HCT116 (cell line): ENCODE results near the gene VAMP1. TPM values are rescaled to one million over a fixed set of nuclear protein-coding genes. Genes with fewer than 3 reads are reported as not detected.
"Not testable (repeated sequence)": the region's sequence is repeated elsewhere in the genome, so short reads cannot be mapped to it uniquely, and the experiment has no call there.

ENCODE experiments used
- ATAC-seq: fragments of 200-7000 bp; cut with Tn5 transposase; 2 replicates; pipeline ENCODE4 v1.9.1; 2020; ENCODE audit warnings: mild to moderate bottlenecking, moderate library complexity
- BruUV-seq: library from RNA; stranded (reverse); fragments of 400-500 nt; replicated peaks from 2 replicates; lab custom pipeline; 2021; lab: Mats Ljungman, UMichigan
- CTCF ChIA-PET: fragments of 300-600 bp; sonication (Branson Sonifier 250); formaldehyde crosslinking; loops from one replicate; lab custom pipeline; 2021; ENCODE audit warnings: antibody characterized with exemption; lab: Charles Lee
- POLR2A ChIA-PET: fragments of 300-600, 350-600 bp; sonication (Branson Sonifier 250); formaldehyde crosslinking; loops from one replicate; lab custom pipeline; 2021; ENCODE audit warnings: antibody characterized with exemption; lab: Charles Lee
- RAD21 ChIA-PET, 2 experiments: fragments of 300-600 bp; sonication (Branson Sonifier 250); formaldehyde crosslinking; loops; one replicate each; lab custom pipeline; 2023; ENCODE audit warnings: low total read pairs in 2 of 2; ENCODE audit not compliant: uncharacterized antibody in 2 of 2, unreplicated experiment in 2 of 2, low non-redundant PET in 1 of 2; lab: Charles Lee
- DNase-seq: peaks from one replicate; pipeline ENCODE4 v3.0.0-alpha.2; 2010; ENCODE audit warnings: low read depth, low spot score
- H2AFZ ChIP-seq: fragments of 200-600 bp; shearing (Covaris generic), sonication (generic); 2 replicates; pipeline ENCODE4 v1.6.1; 2017; ENCODE audit warnings: low read depth, mixed run types, mixed read lengths, antibody characterized with exemption, low read length; ENCODE audit not compliant: poor library complexity, severe bottlenecking
- H3K27ac ChIP-seq: 2 replicates; pipeline ENCODE4 v1.5.1; 2012; ENCODE audit warnings: low read depth, low read length
- H3K27me3 ChIP-seq: fragments of 200-600 bp; sonication (generic); 2 replicates; pipeline ENCODE4 v1.6.1; 2016; ENCODE audit warnings: mixed run types, low read length, mixed read lengths; ENCODE audit not compliant: insufficient read depth
- H3K36me3 ChIP-seq, 2 experiments: fragments of 200-500 bp in 1 of 2; fragments of 200-600 bp in 1 of 2; sonication (Bioruptor generic) in 1 of 2; sonication (generic) in 1 of 2; 2 replicates each; pipeline versions ENCODE4 v1.5.1 to v1.6.1; 2014 to 2016; ENCODE audit warnings: low read length in 2 of 2, inconsistent platforms in 1 of 2, mixed read lengths in 1 of 2, mixed run types in 1 of 2; ENCODE audit not compliant: insufficient read depth in 2 of 2, control insufficient read depth in 1 of 2
- H3K4me1 ChIP-seq, 2 experiments: fragments of 200-600 bp in 1 of 2; sonication (generic) in 1 of 2; 2 replicates each; pipeline versions ENCODE4 v1.5.1 to v1.6.1; 2012 to 2017; ENCODE audit warnings: low read length in 2 of 2, inconsistent platforms in 1 of 2, mild to moderate bottlenecking in 1 of 2, mixed read lengths in 1 of 2, mixed run types in 1 of 2, moderate library complexity in 1 of 2; ENCODE audit not compliant: insufficient read depth in 2 of 2, control insufficient read depth in 1 of 2
- H3K4me2 ChIP-seq: fragments of 200-600 bp; sonication (generic); 2 replicates; pipeline ENCODE4 v1.6.1; 2017; ENCODE audit warnings: mixed run types, low read length, mixed read lengths
- H3K4me3 ChIP-seq, 2 experiments: fragments of 200-600 bp in 1 of 2; sonication (generic) in 1 of 2; replicated peaks in 1 of 2; 2 replicates each; pipeline ENCODE4 v1.5.1; 2011 to 2016; ENCODE audit warnings: low read length in 2 of 2, control low read depth in 1 of 2, low read depth in 1 of 2, mild to moderate bottlenecking in 1 of 2, mixed read lengths in 1 of 2, mixed run types in 1 of 2
- H3K79me2 ChIP-seq: fragments of 200-600 bp; sonication (generic); 2 replicates; pipeline ENCODE4 v1.6.1; 2017; ENCODE audit warnings: mild to moderate bottlenecking, mixed run types, low read length, moderate library complexity, mixed read lengths; ENCODE audit not compliant: insufficient read depth
- H3K9ac ChIP-seq: fragments of 200-600 bp; sonication (generic); 2 replicates; pipeline ENCODE4 v1.6.1; 2016; ENCODE audit warnings: low read length, mixed read lengths
- H3K9me2 ChIP-seq: fragments of 200-600 bp; sonication (generic), shearing (Covaris generic); 2 replicates; pipeline ENCODE4 v1.6.1; 2017; ENCODE audit warnings: mixed run types, mild to moderate bottlenecking, moderate library complexity; ENCODE audit not compliant: insufficient read depth
- H3K9me3 ChIP-seq, 2 experiments: fragments of 200-500 bp in 1 of 2; fragments of 200-600 bp in 1 of 2; sonication (Bioruptor generic) in 1 of 2; sonication (generic) in 1 of 2; 2 replicates each; pipeline ENCODE4 v1.6.1; 2014 to 2017; ENCODE audit warnings: low read length in 2 of 2, mixed read lengths in 2 of 2, inconsistent platforms in 1 of 2, low read depth in 1 of 2, mild to moderate bottlenecking in 1 of 2, mixed run types in 1 of 2, moderate library complexity in 1 of 2; ENCODE audit not compliant: control insufficient read depth in 1 of 2, insufficient read depth in 1 of 2
- H4K20me1 ChIP-seq: fragments of 200-600 bp; sonication (generic), shearing (Covaris generic); 2 replicates; pipeline ENCODE4 v1.6.1; 2017; ENCODE audit warnings: mixed run types, mild to moderate bottlenecking, moderate library complexity; ENCODE audit not compliant: insufficient read depth
- CBX3 ChIP-seq: IDR thresholded peaks from 2 replicates; pipeline ENCODE4 v1.6.1; 2012; ENCODE audit warnings: low read depth
- CTCF ChIP-seq, 3 experiments: fragments of 200-600 bp in 1 of 3; sonication (generic) in 1 of 3; IDR thresholded peaks in 2 of 3; conservative IDR thresholded peaks in 1 of 3; 2 replicates each; pipeline ENCODE4 v1.5.1; 2012 to 2017; ENCODE audit warnings: low read depth in 2 of 3, low read length in 2 of 3, antibody characterized with exemption in 1 of 3, borderline replicate concordance in 1 of 3, control low read depth in 1 of 3, mild to moderate bottlenecking in 1 of 3, mixed read lengths in 1 of 3, mixed run types in 1 of 3, moderate library complexity in 1 of 3; ENCODE audit not compliant: insufficient read depth in 1 of 3
- ELF1 ChIP-seq: IDR thresholded peaks from 2 replicates; pipeline ENCODE4 v1.6.1; 2012; ENCODE audit warnings: low read depth, borderline replicate concordance
- EZH2 ChIP-seq: fragments of 200-600 bp; sonication (generic); IDR thresholded peaks from 2 replicates; pipeline ENCODE4 v1.6.1; 2017; ENCODE audit warnings: antibody characterized with exemption, mixed run types
- EZH2phosphoT487 ChIP-seq: fragments of 200-600 bp; IDR thresholded peaks from 2 replicates; pipeline ENCODE4 v1.6.1; 2018; ENCODE audit warnings: antibody characterized with exemption, borderline replicate concordance
- FOSL1 ChIP-seq: IDR thresholded peaks from 2 replicates; pipeline ENCODE4 v1.6.1; 2012; ENCODE audit warnings: low read depth
- JUND ChIP-seq: IDR thresholded peaks from 2 replicates; pipeline ENCODE4 v1.6.1; 2012
- POLR2A ChIP-seq: IDR thresholded peaks from 2 replicates; pipeline ENCODE4 v1.7.0; 2011; ENCODE audit warnings: borderline replicate concordance; ENCODE audit not compliant: insufficient read depth, insufficient read length; ENCODE audit errors: extremely low read depth
- POLR2AphosphoS5 ChIP-seq: IDR thresholded peaks from 2 replicates; pipeline ENCODE4 v1.6.1; 2011; ENCODE audit warnings: mild to moderate bottlenecking, low read depth, low read length, moderate library complexity
- RAD21 ChIP-seq: IDR thresholded peaks from 2 replicates; pipeline ENCODE4 v1.6.1; 2012; ENCODE audit warnings: low read depth, mild to moderate bottlenecking
- SRF ChIP-seq: IDR thresholded peaks from 2 replicates; pipeline ENCODE4 v1.6.1; 2012; ENCODE audit warnings: low read depth
- YY1 ChIP-seq: IDR thresholded peaks from 2 replicates; pipeline ENCODE4 v1.6.1; 2011; ENCODE audit warnings: low read length, low read depth, moderate library complexity, mild to moderate bottlenecking; ENCODE audit not compliant: insufficient replicate concordance; ENCODE audit errors: extremely low read depth
- intact Hi-C: fragments of 100-400 bp; cut with micrococcal nuclease; formaldehyde crosslinking; loops from 2 replicates; pipeline ENCODE4 v1.10.0; 2022
- total RNA-seq: library from RNA; stranded (reverse); gene quantifications from one replicate; pipeline ENCODE4 v1.2.1, GENCODE V29; 2021; ENCODE audit not compliant: unreplicated experiment
- TF ChIP-seq, protein P1 (sequence below): IDR thresholded peaks from 2 replicates; pipeline ENCODE4 v1.6.1; 2012

The VAMP1 gene
- total RNA-seq, 1 experiment from 2014 or later: 12.1 TPM

GRCh38 chr12:6497291-6497690 is 26.8 kb upstream of the VAMP1 start:
- H4K20me1 ChIP-seq, H3K27me3 ChIP-seq, H3K4me2 ChIP-seq, BruUV-seq, DNase-seq, H3K27ac ChIP-seq, ATAC-seq, H2AFZ ChIP-seq, H3K9ac ChIP-seq, intact Hi-C loops, H3K9me3 ChIP-seq, H3K4me3 ChIP-seq, H3K9me2 ChIP-seq, CTCF ChIA-PET, RAD21 ChIA-PET: not testable (repeated sequence)
- peaks cover 33 to 52% of the 10 kb centered on the region in 2 experiments for H3K36me3 ChIP-seq
- POLR2A ChIA-PET: interaction anchor here (1.4 kb wide), 1 partner anchor 37 kb away, joined by 5 read pairs; the partner anchor contains the start of gene GAPDH
- peaks cover 6 to 14% of the 10 kb centered on the region in 2 experiments for H3K4me1 ChIP-seq
- peaks cover 88% of the 10 kb centered on the region for H3K79me2 ChIP-seq

GRCh38 chr12:6494968-6495367 is 24.5 kb upstream of the VAMP1 start:
- Histone ChIP-seq H3K4me2 (peak overlapping the region; percentile 98), H3K79me2 (peaks cover 74% of the 10 kb centered on the region), H3K9ac (peak overlapping the region; percentile 98), H3K9me2 (no peaks in the 10 kb centered on the region), H3K36me3 (peaks cover 24 to 49% of the 10 kb centered on the region in 2 experiments), H4K20me1 (no peaks in the 10 kb centered on the region), H3K4me3 (peak overlapping the region; percentile 86 to 90), H3K9me3 (no peaks in the 10 kb centered on the region), H2AFZ (no peak overlapping the region), H3K27ac (peak overlapping the region; percentile 97; the same call in 1 of the 2 replicates), H3K27me3 (no peaks in the 10 kb centered on the region), H3K4me1 (peaks cover 12 to 19% of the 10 kb centered on the region in 2 experiments)
- BruUV-seq: no TSS peak
- ChIA-PET CTCF (no interaction called here), POLR2A (interaction anchor here (2.1 kb wide), 1 partner anchor 39 kb away, joined by 8 read pairs; the partner anchor contains the start of gene GAPDH), RAD21 (no interaction called here)
- DNase-seq: no peak
- ATAC-seq: no peak
- no peak for TF ChIP-seq RAD21
- no peak for TF ChIP-seq POLR2AphosphoS5
- TF ChIP-seq ELF1: no peak
- TF ChIP-seq, protein P1, sequence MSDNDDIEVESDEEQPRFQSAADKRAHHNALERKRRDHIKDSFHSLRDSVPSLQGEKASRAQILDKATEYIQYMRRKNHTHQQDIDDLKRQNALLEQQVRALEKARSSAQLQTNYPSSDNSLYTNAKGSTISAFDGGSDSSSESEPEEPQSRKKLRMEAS: no peak
- TF ChIP-seq CBX3: no peak
- no peak for TF ChIP-seq EZH2
- TF ChIP-seq FOSL1: no peak
- no peak for TF ChIP-seq JUND
- no peak for TF ChIP-seq EZH2phosphoT487
- no peak for TF ChIP-seq POLR2A
- no peak for TF ChIP-seq YY1
- no peak for TF ChIP-seq CTCF (IDR thresholded peaks at IDR 0.05 in 2 of 3, conservative IDR thresholded peaks at IDR 0.05 in 1 of 3; ENCODE audit: borderline replicate concordance in 1 of 3, insufficient read depth in 1 of 3, low read depth in 2 of 3, low read length in 2 of 3)
- no peak for TF ChIP-seq SRF
- intact Hi-C loops: loop anchor here (2.0 kb wide), 1 partner anchor 38 kb away; no protein-coding TSS in a partner anchor
